ENCODE measurements around the gene PCSK2.

PCSK2 gene

GRCh38 chr20:17534077-17534476 lies 307.2 kb downstream of the PCSK2 start:
- no peak for DNase-seq (ENCODE audit: low read depth in 2 of 2)

Data from stimulated activated CD4-positive, alpha-beta T cell treated with anti-CD3 and anti-CD28 coated beads, Interleukin-1b, Interleukin-23, amount 100 ng/mL, for 1 hour (primary cell).